Right lobe of liver (tissue), 6 donors: ENCODE measurements around the gene WWC2. TPM values are rescaled to one million over a fixed set of nuclear protein-coding genes. Genes with fewer than 3 reads are reported as not detected.

ENCODE experiments used
- ATAC-seq, 4 donors: fragments of 200-7000 bp; cut with Tn5 transposase; one replicate each; pipeline ENCODE4 v1.9.1; 2020; ENCODE audit warnings: mild to moderate bottlenecking in 4 of 4, moderate library complexity in 4 of 4
- DNase-seq, 3 donors: peaks; one replicate each; pipeline ENCODE4 v3.0.0-alpha.2; 2020
- H3K27ac ChIP-seq, 3 donors: fragments of 200-600 bp; one replicate each; pipeline ENCODE4 v1.8.0; 2022
- H3K27me3 ChIP-seq, 2 donors: fragments of 200-600 bp; one replicate each; pipeline ENCODE4 v1.8.0; 2022
- H3K36me3 ChIP-seq, 4 donors: fragments of 200-600 bp; sonication (generic) in 1 of 4; one replicate each; pipeline versions ENCODE4 v1.5.1 to v1.8.0; 2017 to 2022; ENCODE audit warnings: control low read depth in 1 of 4
- H3K4me1 ChIP-seq, 4 donors: fragments of 200-600 bp; sonication (generic) in 1 of 4; one replicate each; pipeline versions ENCODE4 v1.5.1 to v1.8.0; 2017 to 2022; ENCODE audit warnings: control low read depth in 1 of 4
- H3K4me3 ChIP-seq, 3 donors: fragments of 200-600 bp; one replicate each; pipeline ENCODE4 v1.8.0; 2022
- H3K9me3 ChIP-seq, 4 donors: fragments of 200-600 bp; sonication (generic) in 1 of 4; one replicate each; pipeline versions ENCODE4 v1.5.1 to v1.8.0; 2017 to 2022; ENCODE audit warnings: control low read depth in 1 of 4
- CTCF ChIP-seq, 4 donors: fragments of 200-600 bp in 3 of 4; fragments of 450-650 bp in 1 of 4; IDR thresholded peaks; one replicate each; pipeline versions ENCODE4 v1.5.1 to v1.8.0; 2016 to 2022; ENCODE audit warnings: antibody characterized with exemption in 4 of 4, mild to moderate bottlenecking in 2 of 4
- POLR2A ChIP-seq: fragments of 450-650 bp; IDR thresholded peaks from one replicate; pipeline ENCODE4 v1.6.1; 2017; ENCODE audit warnings: antibody characterized with exemption, mild to moderate bottlenecking
- WGBS: methylation state at CpG from one replicate; pipeline ENCODE4 v1.1.6; 2018; ENCODE audit warnings: low coverage, low lambda C conversion rate; ENCODE audit not compliant: insufficient coverage; ENCODE audit errors: missing lambda C conversion rate; 5-methylcytosine and 5-hydroxymethylcytosine counted together
- intact Hi-C, 2 donors: fragments of 100-400 bp; cut with DNase I; formaldehyde crosslinking; loops; one replicate each; pipeline versions ENCODE4 v1.11.2 to v1.14.1; 2022
- total RNA-seq, 6 experiments: library from RNA; depleted of rRNA in 2 of 6; stranded (reverse); fragments of >200 nt in 2 of 6; fragmentation: NEBNext Ultra II Directional in 3 of 6; extraction: Animal tissue kit (Norgen Biotek cat#: 25700) in 3 of 6; gene quantifications; one replicate each; pipeline versions ENCODE4 v1.1.0 to v1.2.4, GENCODE V29; 2016 to 2023
- donor health status: DM: no; HTN: yes; CAD: no.
- donor health status: DM: no; HTN: no; CAD: no.
- donor health status: DM: no; HTN: no; CAD: no.
- donor health status: DM: no; HTN: yes; CAD: no.
- donor health status: DM: no; HTN: yes; CAD: no.

WWC2 gene
- total RNA-seq, 6 experiments from 2014 or later, result 19.5 to 48.9 (median 34.4) TPM

- Histone ChIP-seq H3K4me1 (peaks cover 0 to 17% (median 0%) of the 10 kb centered on the region in 4 donors), H3K4me3 (no peak overlapping the region), H3K9me3 (no peaks in the 10 kb centered on the region), H3K27ac (no peak overlapping the region), H3K27me3 (no peaks in the 10 kb centered on the region), H3K36me3 (no peaks in the 10 kb centered on the region)
- ATAC-seq (no peak), DNase-seq (no peak)
- TF ChIP-seq POLR2A, result no peak
- no peak for TF ChIP-seq CTCF (IDR thresholded peaks at IDR 0.05)
- WGBS, result 77% methylated on average over 7 of the region's 7 CpGs
- intact Hi-C loops, result loop anchor here (5.0 to 10.0 kb wide), 2 partner anchors 188 to 190 kb away; no protein-coding TSS in a partner anchor
These were observed 24.6 kb upstream of the WWC2 start for GRCh38 chr4:183074288-183074990.

- no peak for TF ChIP-seq POLR2A
- TF ChIP-seq CTCF (IDR thresholded peaks at IDR 0.05), result no peak
- no peaks in the 10 kb centered on the region for H3K36me3 ChIP-seq
- peaks cover 0 to 41% (median 8%) of the 10 kb centered on the region in 4 donors for H3K4me1 ChIP-seq
- H3K27ac ChIP-seq, result no peak overlapping the region
- DNase-seq (no peak), ATAC-seq (no peak)
- intact Hi-C loops, result loop anchor here in 1 of 2 donors (10.0 kb wide), 1 partner anchor 186 kb away; no protein-coding TSS in a partner anchor
- WGBS, result over 99% methylated on average over 13 of the region's 13 CpGs
- H3K27me3 ChIP-seq, result no peaks in the 10 kb centered on the region
- H3K4me3 ChIP-seq, result no peak overlapping the region
- no peaks in the 10 kb centered on the region for H3K9me3 ChIP-seq
These were observed 20.4 kb upstream of the WWC2 start for GRCh38 chr4:183078634-183079033.

GRCh38 chr4:183080372-183081115 lies 18.5 kb upstream of the WWC2 start:
- no peak for TF ChIP-seq CTCF (IDR thresholded peaks at IDR 0.05)
- TF ChIP-seq POLR2A, result no peak
- no peaks in the 10 kb centered on the region for H3K36me3 ChIP-seq
- H3K27ac ChIP-seq, result peak overlapping the region; percentile 64 to 78 (median 73)
- peaks cover 0 to 27% (median 8%) of the 10 kb centered on the region in 4 donors for H3K4me1 ChIP-seq
- DNase-seq (peak in 1 of 3 donors; percentile 55), ATAC-seq (peak; percentile 77 to 92 (median 84))
- intact Hi-C loops, result no loop called here
- no peaks in the 10 kb centered on the region for H3K27me3 ChIP-seq
- 14% methylated on average over 4 of the region's 4 CpGs for WGBS
- no peaks in the 10 kb centered on the region for H3K9me3 ChIP-seq
- H3K4me3 ChIP-seq, result no peak overlapping the region

- H3K27me3 ChIP-seq, result no peaks in the 10 kb centered on the region
- TF ChIP-seq CTCF (IDR thresholded peaks at IDR 0.05) (no peak), POLR2A (no peak)
- no peaks in the 10 kb centered on the region for H3K36me3 ChIP-seq
- peaks cover 0 to 25% (median 8%) of the 10 kb centered on the region in 4 donors for H3K4me1 ChIP-seq
- intact Hi-C loops, result no loop called here
- H3K9me3 ChIP-seq, result no peaks in the 10 kb centered on the region
- DNase-seq, result no peak
- WGBS, result 13% methylated on average over 3 of the region's 3 CpGs
- ATAC-seq, result peak; percentile 78 to 89 (median 84)
- H3K27ac ChIP-seq, result peak overlapping the region; percentile 64 to 78 (median 73)
- H3K4me3 ChIP-seq, result no peak overlapping the region
These were observed 18.0 kb upstream of the WWC2 start for GRCh38 chr4:183081116-183081469.
